ENCODE data around the gene ANKZF1. TPM values are rescaled to one million over a fixed set of nuclear protein-coding genes. Genes with fewer than 3 reads are reported as not detected.
"Not testable (repeated sequence)": the region's sequence is repeated elsewhere in the genome, so short reads cannot be mapped to it uniquely, and the experiment has no call there.

The ANKZF1 gene
- total and polyA plus RNA-seq, 2 experiments from 2014 or later = 37.5 to 41.6 TPM

- Histone ChIP-seq H3K9me2 (replicated peaks; ENCODE audit: insufficient read depth) (no peaks in the 10 kb centered on the region), H3K9me3 (ENCODE audit: low read depth) (no peaks in the 10 kb centered on the region), H3K4me3 (no peak overlapping the region), H3K36me3 (replicated peaks; ENCODE audit: insufficient read depth, low read depth) (no peaks in the 10 kb centered on the region), H3K27ac (no peak overlapping the region), H3K4me2 (no peak overlapping the region), H3K27me3 (no peaks in the 10 kb centered on the region), H3K79me2 (no peaks in the 10 kb centered on the region), H3K4me1 (ENCODE audit: insufficient read depth) (no peaks in the 10 kb centered on the region), H2AFZ (no peak overlapping the region), H4K20me1 (ENCODE audit: insufficient read depth, poor library complexity, severe bottlenecking) (no peaks in the 10 kb centered on the region)
- TF ChIP-seq EZH2 (IDR thresholded peaks at IDR 0.05; ENCODE audit: borderline replicate concordance) (no peak), CTCF (IDR thresholded peaks at IDR 0.05; ENCODE audit: poor library complexity) (no peak), EZH2phosphoT487 (IDR thresholded peaks at IDR 0.05; ENCODE audit: low read depth, severe bottlenecking, unreplicated experiment) (no peak)
- 83% methylated on average over 12 of the region's 12 CpGs for WGBS (ENCODE audit: low lambda C conversion rate, missing lambda C conversion rate)
- no peak for DNase-seq (ENCODE audit: low spot score)
Measured at GRCh38 chr2:219199470-219200211, 30.0 kb upstream of the ANKZF1 start.

- WGBS (ENCODE audit: low lambda C conversion rate, missing lambda C conversion rate) = 80% methylated on average over 26 of the region's 26 CpGs
- H4K20me1 ChIP-seq (ENCODE audit: insufficient read depth, poor library complexity, severe bottlenecking); H3K9me3 ChIP-seq (ENCODE audit: low read depth); H3K4me3 ChIP-seq; H2AFZ ChIP-seq; H3K27ac ChIP-seq; DNase-seq (ENCODE audit: low spot score); H3K4me1 ChIP-seq (ENCODE audit: insufficient read depth); H3K27me3 ChIP-seq; H3K36me3 ChIP-seq (replicated peaks; ENCODE audit: insufficient read depth, low read depth); H3K79me2 ChIP-seq; H3K9me2 ChIP-seq (replicated peaks; ENCODE audit: insufficient read depth); H3K4me2 ChIP-seq: not testable (repeated sequence)
Measured at GRCh38 chr2:219200502-219201326, 28.9 kb upstream of the ANKZF1 start.

- 93% methylated on average over 20 of the region's 21 CpGs for WGBS (ENCODE audit: low lambda C conversion rate, missing lambda C conversion rate)
- H3K4me2 ChIP-seq; H3K9me2 ChIP-seq (replicated peaks; ENCODE audit: insufficient read depth): not testable (repeated sequence)
Measured at GRCh38 chr2:219201331-219201730, 28.3 kb upstream of the ANKZF1 start.

GRCh38 chr2:219204425-219205164, 25.0 kb upstream of the ANKZF1 start:
- TF ChIP-seq EZH2phosphoT487 (IDR thresholded peaks at IDR 0.05; ENCODE audit: low read depth, severe bottlenecking, unreplicated experiment) (no peak), CTCF (IDR thresholded peaks at IDR 0.05; ENCODE audit: poor library complexity) (no peak), EZH2 (IDR thresholded peaks at IDR 0.05; ENCODE audit: borderline replicate concordance) (no peak)
- H3K4me2 ChIP-seq = no peak overlapping the region
- no peaks in the 10 kb centered on the region for H3K27me3 ChIP-seq
- WGBS (ENCODE audit: low lambda C conversion rate, missing lambda C conversion rate) = 98% methylated on average over 7 of the region's 7 CpGs
- no peak overlapping the region for H3K4me3 ChIP-seq
- H4K20me1 ChIP-seq (ENCODE audit: insufficient read depth, poor library complexity, severe bottlenecking) = peaks cover 3% of the 10 kb centered on the region
- no peaks in the 10 kb centered on the region for H3K36me3 ChIP-seq (replicated peaks; ENCODE audit: insufficient read depth, low read depth)
- no peak overlapping the region for H2AFZ ChIP-seq
- H3K4me1 ChIP-seq (ENCODE audit: insufficient read depth) = peaks cover 20% of the 10 kb centered on the region
- H3K27ac ChIP-seq = no peak overlapping the region
- H3K9me3 ChIP-seq (ENCODE audit: low read depth) = no peaks in the 10 kb centered on the region
- H3K79me2 ChIP-seq = peaks cover 6% of the 10 kb centered on the region
- DNase-seq (ENCODE audit: low spot score) = no peak
- H3K9me2 ChIP-seq (replicated peaks; ENCODE audit: insufficient read depth) = no peaks in the 10 kb centered on the region

More at GRCh38 chr2:219201331-219201730, 28.3 kb upstream of the ANKZF1 start:
- not testable (repeated sequence) for H3K9me3 ChIP-seq (ENCODE audit: low read depth); H3K4me3 ChIP-seq; H3K27ac ChIP-seq; H4K20me1 ChIP-seq (ENCODE audit: insufficient read depth, poor library complexity, severe bottlenecking); H3K27me3 ChIP-seq; H3K36me3 ChIP-seq (replicated peaks; ENCODE audit: insufficient read depth, low read depth); DNase-seq (ENCODE audit: low spot score); H2AFZ ChIP-seq; H3K79me2 ChIP-seq; H3K4me1 ChIP-seq (ENCODE audit: insufficient read depth)

All from hepatocyte (in vitro differentiated cells).